Measurements from ENCODE around the gene IL1RL2.

Gene IL1RL2

GRCh38 chr2:102194609-102195268 lies 7.9 kb downstream of the IL1RL2 start:
- DNase-seq (ENCODE audit: low read depth), result no peak

DNA sequence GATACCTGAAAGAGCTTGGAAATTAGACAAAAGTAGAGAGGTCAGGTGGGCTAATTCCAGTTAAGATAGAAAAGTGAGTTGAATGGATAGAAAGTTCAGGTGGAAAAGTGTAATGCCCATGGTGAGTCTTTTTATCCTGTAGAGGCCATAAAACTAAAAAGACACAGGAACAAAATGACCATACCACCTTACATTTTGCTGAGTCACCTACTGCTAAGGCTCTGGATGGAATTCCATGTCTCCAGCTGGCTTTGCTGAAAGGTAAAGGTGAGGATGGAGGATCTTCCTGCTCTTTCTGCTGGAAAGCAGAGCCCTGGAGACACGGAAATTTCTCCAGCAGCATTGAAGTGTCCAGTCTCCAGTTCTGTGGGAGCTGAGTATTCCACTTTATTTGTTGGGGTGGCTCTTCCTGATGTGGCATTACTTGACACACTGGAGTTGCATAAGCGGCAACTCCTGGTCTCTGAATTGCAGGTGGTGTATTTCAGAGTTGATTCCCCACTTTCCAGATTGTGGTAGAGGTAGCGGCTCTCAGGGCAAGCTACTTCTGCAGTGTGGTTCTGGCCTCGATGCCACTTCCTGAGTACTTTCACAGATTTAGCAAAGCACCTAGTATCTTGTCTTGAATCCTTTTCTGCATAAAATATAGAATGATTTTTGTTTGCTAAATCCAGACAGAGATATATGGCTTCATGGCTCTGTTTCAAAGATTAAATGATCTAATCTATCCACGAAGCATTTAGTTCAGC lies 10.7 kb downstream of the IL1RL2 start:
- DNase-seq (ENCODE audit: low read depth), result no peak

GRCh38 chr2:102200539-102200938 lies 13.7 kb downstream of the IL1RL2 start:
- DNase-seq (ENCODE audit: low read depth), result no peak

GRCh38 chr2:102204638-102205037 lies 17.8 kb downstream of the IL1RL2 start:
- no peak for DNase-seq (ENCODE audit: low read depth)

- no peak for DNase-seq (ENCODE audit: low read depth)
These were observed 20.0 kb downstream of the IL1RL2 start for GRCh38 chr2:102206666-102207341.

GRCh38 chr2:102208774-102209173 lies 22.0 kb downstream of the IL1RL2 start:
- DNase-seq (ENCODE audit: low read depth), result no peak

- no peak for DNase-seq (ENCODE audit: low read depth)
These were observed 22.7 kb downstream of the IL1RL2 start for GRCh38 chr2:102209474-102209873.

DNA sequence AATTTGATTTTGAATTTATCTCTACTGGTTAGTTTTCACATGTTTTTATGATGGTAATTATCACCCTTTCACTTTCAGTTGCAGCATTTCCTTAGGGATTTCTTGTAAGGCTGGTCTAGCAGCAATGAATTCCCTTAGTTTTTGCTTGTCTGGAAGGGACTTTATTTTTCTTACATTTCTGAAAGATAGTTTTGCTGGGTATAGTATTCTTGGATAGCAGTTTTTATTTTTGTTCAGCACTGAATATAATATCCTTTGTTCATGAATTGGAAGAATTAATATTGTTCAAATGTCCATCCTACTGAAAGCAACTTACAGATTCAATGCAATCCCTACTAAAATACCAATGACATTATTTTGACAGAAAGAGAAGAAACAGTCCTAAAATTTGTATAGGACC lies 30.2 kb downstream of the IL1RL2 start:
- DNase-seq (ENCODE audit: low read depth), result no peak

DNA sequence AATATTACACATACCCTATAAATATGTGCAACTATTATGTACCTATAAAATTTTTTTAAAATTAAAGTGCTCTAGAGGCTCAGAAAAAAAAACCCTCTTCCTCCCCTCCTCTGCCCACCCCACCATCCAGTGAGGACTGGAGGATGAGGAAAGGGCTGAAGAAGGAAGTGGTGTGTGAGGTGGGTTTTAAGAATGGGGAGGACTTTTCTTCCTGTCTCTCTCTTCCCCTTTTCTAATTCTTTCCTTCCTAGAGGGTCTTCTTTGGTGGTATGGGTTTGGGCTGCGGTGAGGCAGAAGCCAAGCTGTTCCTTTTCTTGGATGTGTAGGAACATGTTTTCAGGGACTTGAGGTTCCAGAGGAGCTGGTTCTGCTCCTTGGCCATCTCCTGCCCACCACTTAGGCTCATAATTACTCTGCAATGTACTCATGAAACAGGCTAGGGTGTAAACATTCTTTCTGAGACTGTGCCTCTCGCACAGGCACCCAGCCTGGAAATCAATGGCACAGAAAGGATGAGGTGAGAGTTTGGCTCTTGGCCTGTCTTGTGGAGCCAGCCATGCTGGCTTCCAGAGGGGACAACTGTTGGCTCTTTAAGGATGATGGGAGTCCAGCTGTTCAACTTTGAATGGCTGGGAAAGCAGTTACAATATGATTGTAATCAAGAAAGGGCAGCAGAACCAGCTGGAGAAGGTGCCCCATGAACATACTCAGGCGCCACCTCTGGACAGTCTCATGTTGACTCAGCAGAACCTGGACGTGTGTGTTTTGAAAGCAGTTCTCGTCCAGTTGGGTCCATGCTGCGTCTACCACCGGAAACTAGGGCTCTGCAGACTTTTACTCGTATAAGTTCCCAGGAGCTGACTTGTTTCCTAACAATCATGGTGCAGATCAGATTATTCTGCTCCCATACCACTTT lies 38.3 kb downstream of the IL1RL2 start:
- DNase-seq (ENCODE audit: low read depth), result no peak

GRCh38 chr2:102226171-102226570 lies 39.3 kb downstream of the IL1RL2 start:
- DNase-seq (ENCODE audit: low read depth), result no peak

GRCh38 chr2:102226612-102227391 lies 40.0 kb downstream of the IL1RL2 start:
- DNase-seq (ENCODE audit: low read depth), result no peak

- DNase-seq (ENCODE audit: low read depth), result no peak
These were observed 42.4 kb downstream of the IL1RL2 start for GRCh38 chr2:102229141-102229769.

- DNase-seq (ENCODE audit: low read depth), result no peak
These were observed 43.6 kb downstream of the IL1RL2 start for GRCh38 chr2:102230410-102230909.

DNA sequence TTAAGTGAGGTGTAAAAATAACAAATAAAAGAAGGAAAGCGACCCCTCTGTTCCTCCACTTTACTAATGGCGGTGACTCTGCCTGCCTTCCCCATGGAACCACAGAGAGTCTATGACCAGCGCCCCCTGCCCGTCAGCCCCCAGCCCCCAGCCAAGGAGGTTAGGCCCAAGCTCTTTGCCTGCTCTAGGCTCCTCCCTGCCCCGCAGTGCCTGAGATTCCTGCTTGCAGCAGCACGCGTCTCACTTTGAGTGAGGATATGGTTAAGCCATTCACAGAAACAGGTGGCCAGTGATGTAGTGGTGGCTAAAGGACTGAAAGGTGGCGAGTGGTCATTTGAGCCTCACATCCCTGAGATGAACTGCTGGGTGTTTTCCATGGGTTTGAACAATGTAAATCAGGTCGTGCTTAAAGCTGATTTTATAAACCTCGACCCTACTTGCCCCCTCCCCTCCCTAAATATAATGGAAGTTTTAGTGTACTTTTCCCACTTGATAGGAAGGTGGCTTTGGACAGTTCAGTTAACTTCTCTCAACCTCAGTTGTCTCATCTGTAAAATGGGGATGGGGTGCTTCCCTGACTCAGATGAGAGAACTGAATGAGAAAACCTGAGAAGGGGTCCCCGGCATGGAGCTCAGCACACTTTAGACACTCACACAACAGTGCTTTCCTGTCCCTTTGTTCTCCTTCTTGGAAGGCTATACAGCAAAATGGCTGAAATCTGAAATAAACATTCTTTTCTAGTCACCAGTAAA lies 46.5 kb downstream of the IL1RL2 start:
- DNase-seq (ENCODE audit: low read depth), result no peak

DNA sequence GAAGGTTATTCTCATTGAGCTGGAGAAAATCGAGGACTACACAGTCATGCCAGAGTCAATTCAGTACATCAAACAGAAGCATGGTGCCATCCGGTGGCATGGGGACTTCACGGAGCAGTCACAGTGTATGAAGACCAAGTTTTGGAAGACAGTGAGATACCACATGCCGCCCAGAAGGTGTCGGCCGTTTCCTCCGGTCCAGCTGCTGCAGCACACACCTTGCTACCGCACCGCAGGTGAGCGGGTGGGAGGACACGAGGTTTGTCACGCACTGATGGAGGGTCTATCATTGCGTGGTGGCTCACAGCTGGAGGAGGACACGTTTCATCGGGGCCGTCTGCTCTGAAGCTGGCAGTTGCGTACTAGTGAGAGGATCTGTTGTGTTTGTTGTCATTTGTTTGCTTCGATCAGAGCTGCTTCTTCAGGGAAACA lies 48.2 kb downstream of the IL1RL2 start:
- DNase-seq (ENCODE audit: low read depth), result no peak

DNA sequence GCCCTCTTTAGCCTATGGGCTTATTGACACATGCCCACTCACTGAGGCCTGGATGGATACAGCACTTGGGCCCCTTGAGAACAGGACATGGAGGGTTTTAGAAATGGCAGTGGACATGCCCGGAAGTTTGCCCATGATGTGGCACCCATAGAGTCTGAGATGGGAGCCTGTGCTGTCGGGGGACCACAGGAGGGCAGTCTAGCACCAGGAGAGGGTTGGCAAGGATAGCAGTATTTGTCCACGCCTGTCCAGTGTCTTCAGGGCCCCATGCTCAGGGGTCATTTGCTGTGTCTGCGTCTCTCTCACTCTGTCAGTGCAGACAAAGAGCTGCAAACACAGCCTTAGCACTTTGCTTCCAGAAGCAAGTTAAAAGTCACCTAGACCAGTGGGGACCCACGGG lies 48.7 kb downstream of the IL1RL2 start:
- no peak for DNase-seq (ENCODE audit: low read depth)

GRCh38 chr2:102236132-102236531 lies 49.3 kb downstream of the IL1RL2 start:
- no peak for DNase-seq (ENCODE audit: low read depth)

DNA sequence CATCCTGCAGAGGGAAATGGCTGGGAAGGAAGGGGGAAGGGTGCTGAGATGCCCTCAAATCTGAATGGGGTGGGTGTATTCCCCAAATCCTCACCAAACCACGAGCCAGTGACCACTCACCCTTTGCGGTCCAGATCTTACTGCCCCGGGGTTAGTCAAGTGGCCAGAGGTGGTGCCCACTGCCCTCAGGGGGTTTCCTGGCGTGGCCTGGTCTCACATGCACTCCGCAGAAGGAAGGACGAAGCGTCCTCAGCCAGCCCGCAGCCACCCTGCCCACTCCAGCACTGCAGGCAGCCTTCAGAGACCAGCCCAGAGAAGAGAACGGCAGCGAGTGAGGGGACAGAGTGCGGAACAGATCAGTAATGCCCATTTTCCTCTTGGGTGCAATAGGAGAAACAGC lies 50.4 kb downstream of the IL1RL2 start:
- no peak for DNase-seq (ENCODE audit: low read depth)

DNA sequence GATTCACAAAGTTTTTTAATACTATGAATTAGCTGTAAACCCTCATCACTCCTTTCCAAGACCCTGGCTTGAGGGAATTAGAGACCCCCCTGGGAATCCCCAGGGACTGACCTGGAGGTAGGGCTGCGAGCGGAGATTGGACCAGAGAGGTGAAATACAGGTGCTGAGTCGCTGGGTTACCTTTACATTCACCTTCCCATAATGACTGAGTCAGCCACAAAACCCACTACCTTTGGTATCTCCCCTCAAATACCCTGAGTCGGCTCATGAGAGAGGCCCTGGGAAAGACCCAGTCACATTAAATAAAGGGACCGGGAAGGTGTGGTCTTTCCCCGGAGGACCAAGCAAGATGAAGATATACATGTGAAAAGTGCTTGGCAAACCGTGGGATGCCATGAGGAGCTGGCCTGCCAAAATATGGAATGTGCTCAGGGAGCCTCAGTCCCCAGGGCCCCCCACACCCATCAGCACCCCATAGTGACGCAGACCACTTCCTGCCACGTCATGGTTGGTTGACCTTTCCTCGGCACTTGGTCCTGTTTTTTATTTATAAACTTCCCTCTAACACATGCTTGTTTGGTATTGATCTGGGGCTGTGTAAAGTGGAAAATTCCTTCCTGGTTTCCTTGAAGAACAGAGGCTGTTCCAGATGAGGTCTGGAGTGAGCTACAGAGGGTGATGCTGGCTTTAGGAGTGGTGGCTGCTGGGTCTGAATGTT lies 51.4 kb downstream of the IL1RL2 start:
- no peak for DNase-seq (ENCODE audit: low read depth)

Data from stimulated activated CD8-positive, alpha-beta memory T cell treated with anti-CD3 and anti-CD28 coated beads, Interleukin-15, amount 100 ng/mL, for 1 hour (primary cell).